AG09319 (cell line): ENCODE measurements around the gene DDX4.

Experiments
- DNase-seq: peaks from one replicate; pipeline ENCODE4 v3.0.0-alpha.2; 2010; ENCODE audit warnings: low read depth; ENCODE audit errors: extremely low read depth
- TF ChIP-seq, protein P1 (sequence below): IDR thresholded peaks from 2 replicates; pipeline ENCODE4 v1.5.1; 2011; ENCODE audit warnings: low read depth, mild to moderate bottlenecking, inconsistent platforms, low read length, moderate library complexity

The DDX4 gene

DNA sequence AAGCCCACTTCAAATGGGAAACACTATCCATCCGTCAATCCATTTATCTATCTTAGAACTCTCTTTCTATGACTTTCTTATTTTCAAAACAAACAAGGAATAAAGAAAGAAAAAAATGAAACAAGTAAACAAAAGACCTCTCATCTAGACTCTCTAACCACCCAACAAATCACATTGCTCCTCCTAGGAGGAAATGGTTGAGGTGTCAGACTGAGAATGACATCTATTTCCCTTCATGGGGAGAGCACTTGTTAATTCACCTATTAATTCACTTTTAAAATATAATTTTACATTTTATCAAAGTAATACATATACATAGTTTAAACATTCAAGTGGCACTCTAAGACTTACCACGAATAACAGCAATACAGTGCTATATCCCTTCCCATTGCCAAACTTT lies 110.9 kb downstream of the DDX4 start:
- TF ChIP-seq, protein P1, sequence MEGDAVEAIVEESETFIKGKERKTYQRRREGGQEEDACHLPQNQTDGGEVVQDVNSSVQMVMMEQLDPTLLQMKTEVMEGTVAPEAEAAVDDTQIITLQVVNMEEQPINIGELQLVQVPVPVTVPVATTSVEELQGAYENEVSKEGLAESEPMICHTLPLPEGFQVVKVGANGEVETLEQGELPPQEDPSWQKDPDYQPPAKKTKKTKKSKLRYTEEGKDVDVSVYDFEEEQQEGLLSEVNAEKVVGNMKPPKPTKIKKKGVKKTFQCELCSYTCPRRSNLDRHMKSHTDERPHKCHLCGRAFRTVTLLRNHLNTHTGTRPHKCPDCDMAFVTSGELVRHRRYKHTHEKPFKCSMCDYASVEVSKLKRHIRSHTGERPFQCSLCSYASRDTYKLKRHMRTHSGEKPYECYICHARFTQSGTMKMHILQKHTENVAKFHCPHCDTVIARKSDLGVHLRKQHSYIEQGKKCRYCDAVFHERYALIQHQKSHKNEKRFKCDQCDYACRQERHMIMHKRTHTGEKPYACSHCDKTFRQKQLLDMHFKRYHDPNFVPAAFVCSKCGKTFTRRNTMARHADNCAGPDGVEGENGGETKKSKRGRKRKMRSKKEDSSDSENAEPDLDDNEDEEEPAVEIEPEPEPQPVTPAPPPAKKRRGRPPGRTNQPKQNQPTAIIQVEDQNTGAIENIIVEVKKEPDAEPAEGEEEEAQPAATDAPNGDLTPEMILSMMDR = no peak

DNA sequence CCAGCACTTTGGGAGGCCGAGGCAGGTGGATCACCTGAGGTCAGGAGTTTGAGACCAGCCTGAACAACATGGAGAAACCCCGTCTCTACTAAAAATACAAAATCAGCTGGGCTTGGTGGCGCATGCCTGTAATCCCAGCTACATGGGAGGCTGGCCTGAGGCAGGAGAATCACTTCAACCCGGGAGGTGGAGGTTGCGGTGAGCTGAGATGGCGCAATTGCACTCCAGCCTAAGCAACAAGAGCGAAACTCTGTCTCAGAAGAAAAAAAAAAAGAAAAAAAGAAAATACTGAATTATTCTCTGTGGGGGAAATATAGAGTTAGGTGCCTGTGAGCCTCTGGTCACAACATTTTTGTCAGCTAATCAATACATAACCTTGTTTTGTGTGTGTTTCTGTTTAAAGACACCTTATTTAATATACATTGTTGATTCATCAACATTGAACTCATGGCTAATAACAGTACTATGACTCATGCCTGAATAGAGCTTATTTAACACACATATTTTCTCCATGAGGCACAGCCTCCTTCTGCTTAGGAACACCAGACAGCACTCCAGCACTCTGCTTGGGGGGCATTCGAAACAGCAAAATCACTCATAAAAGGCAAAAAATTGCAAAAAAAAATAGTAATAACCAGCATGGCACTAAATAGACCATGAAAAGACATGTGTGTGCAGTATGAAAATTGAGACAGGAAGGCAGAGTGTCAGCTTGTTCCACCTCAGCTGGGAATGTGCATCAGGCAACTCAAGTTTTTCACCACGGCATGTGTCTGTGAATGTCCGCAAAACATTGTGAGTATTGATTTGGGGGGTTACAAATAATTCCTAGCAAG lies 113.2 kb downstream of the DDX4 start, which contains the start of gene IL31RA:
TSS of gene IL31RA (plus strand) at position 519 of the 836 bp plus-strand sequence. CDS start at position 733, 214 bp downstream.
- TF ChIP-seq, protein P1 = no peak

More for the DNA sequence above, 110.9 kb downstream of the DDX4 start:
- DNase-seq = no peak

DNA sequence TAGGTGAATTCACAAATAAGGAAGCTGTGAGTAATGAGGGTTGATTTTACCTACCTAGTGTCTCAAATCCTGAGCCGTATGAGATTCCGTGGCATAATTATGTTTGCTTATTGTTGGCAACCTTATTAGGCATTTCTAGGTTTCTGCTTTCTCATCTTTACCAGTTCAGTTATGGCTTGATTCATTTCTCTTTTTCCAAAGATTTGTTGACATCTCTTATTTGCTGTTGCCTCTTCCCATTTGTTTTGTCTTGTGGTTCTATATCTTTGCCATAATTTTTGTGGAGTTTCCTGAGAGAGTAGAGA lies 113.8 kb downstream of the DDX4 start:
- DNase-seq = no peak
- TF ChIP-seq, protein P1 = no peak

More for the DNA sequence above, 113.2 kb downstream of the DDX4 start, which contains the start of gene IL31RA:
- DNase-seq = peak; percentile 31

DNA sequence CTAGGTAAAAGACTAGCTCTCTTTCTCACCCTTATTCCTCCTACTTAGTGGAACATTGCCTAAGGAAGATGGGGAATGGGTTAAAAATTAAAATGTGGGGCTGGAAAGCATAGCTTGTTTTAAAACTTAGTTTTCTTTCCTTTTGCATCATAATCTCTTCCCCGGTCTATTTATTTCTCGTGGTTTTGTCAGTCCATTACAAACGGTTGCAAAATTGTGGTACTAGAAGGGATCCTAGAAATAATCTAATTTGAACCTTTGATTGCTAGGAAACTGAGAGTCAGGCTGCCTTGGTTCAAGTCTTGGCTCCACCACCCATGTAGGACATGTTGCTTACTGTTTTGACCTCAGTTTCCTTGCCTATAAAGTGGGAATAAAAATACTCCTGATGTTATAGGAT lies 114.6 kb downstream of the DDX4 start:
- DNase-seq = no peak
- TF ChIP-seq, protein P1 = no peak

DNA sequence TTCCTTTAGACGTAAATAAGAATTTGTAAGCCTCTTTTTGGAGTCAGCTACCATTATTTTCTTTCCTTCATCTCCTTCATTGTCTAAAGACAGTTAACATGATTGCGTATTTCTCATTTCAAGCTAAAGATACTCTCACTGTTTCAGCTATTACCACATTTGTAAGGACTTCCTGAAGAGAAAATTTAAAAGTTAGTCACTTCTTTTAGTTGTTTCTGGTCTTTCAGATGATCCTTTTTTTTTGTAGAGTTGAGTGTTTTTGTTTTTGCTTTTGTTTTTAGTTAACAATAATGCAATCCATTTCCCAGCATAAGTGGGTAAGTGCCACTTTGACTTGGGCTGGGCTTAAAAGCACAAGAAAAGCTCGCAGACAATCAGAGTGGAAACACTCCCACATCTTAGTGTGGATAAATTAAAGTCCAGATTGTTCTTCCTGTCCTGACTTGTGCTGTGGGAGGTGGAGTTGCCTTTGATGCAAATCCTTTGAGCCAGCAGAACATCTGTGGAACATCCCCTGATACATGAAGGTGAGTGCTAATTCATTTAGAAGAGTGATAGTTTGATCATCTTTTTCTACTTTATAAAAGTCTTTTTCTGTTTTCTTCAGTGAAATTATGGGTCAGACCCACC lies 115.3 kb downstream of the DDX4 start:
- DNase-seq = no peak
- TF ChIP-seq, protein P1 = no peak

DNA sequence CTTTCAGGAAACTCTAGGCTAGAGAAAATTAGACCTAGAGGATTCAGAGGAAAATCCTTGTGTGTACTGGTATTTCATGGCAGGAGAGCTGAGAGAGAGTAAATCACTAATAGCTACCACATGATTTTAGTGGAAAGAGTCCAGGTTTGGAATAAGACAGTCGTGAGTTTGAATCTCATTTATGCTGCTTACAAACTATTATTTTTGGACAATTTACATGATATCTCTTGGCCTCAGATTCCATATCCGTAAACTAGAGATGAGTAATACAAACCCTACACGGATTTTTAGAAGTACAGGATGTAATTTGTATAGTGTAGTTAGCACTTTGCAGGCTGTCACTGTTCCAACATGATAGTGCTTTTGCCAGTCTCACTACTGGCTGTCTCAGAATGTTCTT lies 116.0 kb downstream of the DDX4 start:
- TF ChIP-seq, protein P1 = no peak
- peak; percentile 25 for DNase-seq

DNA sequence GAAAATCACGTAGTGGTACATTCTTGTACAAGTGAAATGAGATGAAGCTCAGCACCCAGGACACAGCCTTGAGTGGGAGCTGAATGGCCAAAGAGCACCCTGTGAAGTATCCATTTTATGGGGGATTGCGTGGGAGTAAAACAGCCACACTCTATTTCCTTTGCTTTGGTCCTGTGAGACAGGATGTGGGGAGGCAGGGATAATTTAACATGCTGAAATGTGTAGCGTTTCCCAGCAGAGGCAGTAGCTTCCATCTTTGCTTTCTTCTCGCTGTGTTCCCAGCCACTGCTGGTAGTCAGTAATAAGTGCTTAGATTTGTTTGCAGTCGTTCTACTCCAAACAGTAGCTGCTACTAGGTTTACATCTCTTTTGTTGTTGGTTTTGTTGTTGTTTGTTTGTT lies 117.6 kb downstream of the DDX4 start:
- TF ChIP-seq, protein P1 = no peak
- DNase-seq = no peak
